NB4 (cell line): ENCODE measurements around the gene OSCAR.
"Not testable (repeated sequence)": the region's sequence is repeated elsewhere in the genome, so short reads cannot be mapped to it uniquely, and the experiment has no call there.

ENCODE experiments used
- DNase-seq: peaks from one replicate; pipeline ENCODE4 v3.0.0; 2010; ENCODE audit warnings: low read depth
- H3K4me3 ChIP-seq: one replicate; pipeline ENCODE4 v1.5.1; 2011; ENCODE audit warnings: mild to moderate bottlenecking, low read depth, low read length, moderate library complexity
- MYC ChIP-seq: IDR thresholded peaks from 2 replicates; pipeline ENCODE4 v1.6.1; 2011; ENCODE audit warnings: low read depth, low read length
- POLR2A ChIP-seq: IDR thresholded peaks from 2 replicates; pipeline ENCODE4 v1.6.1; 2011; ENCODE audit warnings: mild to moderate bottlenecking; ENCODE audit not compliant: insufficient read length; ENCODE audit errors: extremely low read depth
- TF ChIP-seq, protein P1 (sequence below): IDR thresholded peaks from one replicate; pipeline ENCODE4 v1.5.1; 2012; ENCODE audit warnings: low read depth, low read length
- TF ChIP-seq, protein P2 (sequence below): IDR thresholded peaks from 2 replicates; pipeline ENCODE4 v1.6.1; 2011; ENCODE audit warnings: low read depth, low read length

Gene OSCAR

DNA sequence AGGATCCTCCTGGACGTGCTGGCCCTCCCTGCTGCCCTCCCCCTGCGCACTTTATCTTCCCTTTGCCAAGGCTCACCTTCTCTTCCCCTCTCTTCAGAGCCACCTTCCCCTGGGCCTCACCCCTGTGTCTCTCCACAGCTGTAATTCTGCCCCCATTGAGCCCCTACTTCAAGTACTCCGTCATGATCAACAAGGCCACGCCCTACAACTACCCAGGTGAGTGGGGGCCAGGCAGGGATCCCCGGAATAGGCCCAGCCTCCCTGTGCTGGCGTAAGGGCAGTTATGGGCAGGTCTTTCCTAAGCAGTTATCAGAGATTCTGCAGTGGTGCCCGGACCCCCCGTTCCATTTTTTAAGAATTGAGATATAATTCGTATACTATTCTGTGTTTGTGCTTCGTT is 5.2 kb upstream of the OSCAR start:
- TF ChIP-seq POLR2A, result no peak
- TF ChIP-seq, protein P1, sequence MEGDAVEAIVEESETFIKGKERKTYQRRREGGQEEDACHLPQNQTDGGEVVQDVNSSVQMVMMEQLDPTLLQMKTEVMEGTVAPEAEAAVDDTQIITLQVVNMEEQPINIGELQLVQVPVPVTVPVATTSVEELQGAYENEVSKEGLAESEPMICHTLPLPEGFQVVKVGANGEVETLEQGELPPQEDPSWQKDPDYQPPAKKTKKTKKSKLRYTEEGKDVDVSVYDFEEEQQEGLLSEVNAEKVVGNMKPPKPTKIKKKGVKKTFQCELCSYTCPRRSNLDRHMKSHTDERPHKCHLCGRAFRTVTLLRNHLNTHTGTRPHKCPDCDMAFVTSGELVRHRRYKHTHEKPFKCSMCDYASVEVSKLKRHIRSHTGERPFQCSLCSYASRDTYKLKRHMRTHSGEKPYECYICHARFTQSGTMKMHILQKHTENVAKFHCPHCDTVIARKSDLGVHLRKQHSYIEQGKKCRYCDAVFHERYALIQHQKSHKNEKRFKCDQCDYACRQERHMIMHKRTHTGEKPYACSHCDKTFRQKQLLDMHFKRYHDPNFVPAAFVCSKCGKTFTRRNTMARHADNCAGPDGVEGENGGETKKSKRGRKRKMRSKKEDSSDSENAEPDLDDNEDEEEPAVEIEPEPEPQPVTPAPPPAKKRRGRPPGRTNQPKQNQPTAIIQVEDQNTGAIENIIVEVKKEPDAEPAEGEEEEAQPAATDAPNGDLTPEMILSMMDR, result no peak
- TF ChIP-seq, protein P2, sequence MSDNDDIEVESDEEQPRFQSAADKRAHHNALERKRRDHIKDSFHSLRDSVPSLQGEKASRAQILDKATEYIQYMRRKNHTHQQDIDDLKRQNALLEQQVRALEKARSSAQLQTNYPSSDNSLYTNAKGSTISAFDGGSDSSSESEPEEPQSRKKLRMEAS, result no peak
- TF ChIP-seq MYC, result no peak
- no peak for DNase-seq

DNA sequence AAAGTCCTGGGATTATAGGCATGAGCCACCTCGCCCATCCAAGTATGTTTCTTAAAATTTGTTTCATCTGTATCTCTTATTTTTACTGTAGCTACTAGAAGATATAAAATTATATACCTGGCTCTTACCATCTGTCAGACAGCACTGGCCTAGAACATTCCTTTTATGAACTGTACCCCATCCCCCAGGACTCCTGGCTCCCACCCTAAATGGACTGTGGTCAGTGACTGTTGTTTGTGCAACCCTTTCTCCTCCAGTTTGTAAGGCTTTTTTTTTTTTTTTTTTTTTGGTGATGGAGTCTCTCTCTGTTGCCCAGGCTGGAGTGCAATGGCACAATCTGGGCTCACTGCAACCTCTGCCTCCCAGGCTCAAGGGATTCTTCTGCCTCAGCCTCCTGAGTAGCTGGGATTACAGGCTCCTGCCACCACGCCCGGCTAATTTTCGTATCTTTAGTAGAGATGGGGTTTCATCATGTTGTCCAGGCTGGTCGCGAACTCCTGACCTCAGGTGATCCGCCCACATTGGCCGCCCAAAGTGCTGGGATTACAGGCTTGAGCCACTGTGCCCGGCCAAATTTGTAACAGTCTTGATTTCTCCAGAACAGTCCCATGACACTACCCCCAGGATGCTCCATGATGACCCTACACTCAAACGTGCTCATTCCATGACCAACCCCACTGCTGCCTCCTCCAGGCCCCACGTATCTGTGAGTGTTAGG is 4.6 kb upstream of the OSCAR start:
- no peak overlapping the region for H3K4me3 ChIP-seq
- DNase-seq, result no peak
- TF ChIP-seq, protein P1, result no peak

More for the DNA sequence above, 5.2 kb upstream of the OSCAR start:
- no peak overlapping the region for H3K4me3 ChIP-seq

DNA sequence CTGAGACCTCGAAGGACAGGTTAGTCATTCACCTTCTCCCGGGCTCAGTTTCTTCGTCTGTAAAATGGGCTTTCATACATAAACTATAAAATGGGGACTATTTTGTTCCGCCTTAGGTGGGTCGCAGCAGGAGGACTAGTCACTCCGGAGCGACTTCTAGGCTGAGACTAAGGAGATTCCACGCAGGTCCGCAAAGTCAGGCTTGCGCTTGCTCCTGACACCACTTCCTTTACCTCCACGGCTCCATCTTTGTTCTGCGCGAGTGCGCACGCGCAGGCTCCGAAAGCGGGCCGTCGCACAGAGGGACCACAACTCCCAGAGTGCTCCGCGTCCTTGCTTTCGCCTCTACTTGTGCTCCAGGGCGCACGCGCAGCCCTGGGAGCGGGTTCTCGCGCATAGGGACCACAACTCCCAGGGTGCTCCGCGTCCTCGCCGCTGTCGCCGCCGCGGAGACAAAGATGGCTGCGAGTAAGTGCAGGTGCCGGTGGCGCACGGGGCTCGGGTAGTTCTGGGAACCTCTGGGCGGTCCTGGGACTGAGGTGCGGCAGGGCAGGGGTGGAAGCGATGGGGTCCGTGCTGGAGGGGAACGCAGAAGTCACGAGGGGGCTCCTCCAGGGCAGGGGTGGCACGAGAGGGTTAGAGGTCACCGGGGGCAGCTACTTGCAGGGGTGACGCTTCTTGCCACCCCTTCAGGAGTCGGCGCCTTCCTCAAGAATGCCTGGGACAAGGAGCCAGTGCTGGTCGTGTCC is 2.0 kb upstream of the OSCAR start, which contains the start of gene NDUFA3:
Gene NDUFA3 (plus strand): TSS at position 435 of the 749 bp plus-strand sequence. CDS start 24 bp downstream, at position 459.
- TF ChIP-seq MYC (peak; percentile 39), POLR2A (peak; percentile 81)
- TF ChIP-seq, protein P1, result no peak
- TF ChIP-seq, protein P2, result peak; percentile 15
- peak; percentile 98 for DNase-seq
- H3K4me3 ChIP-seq, result peak within 1 kb of the TSS; percentile 83

DNA sequence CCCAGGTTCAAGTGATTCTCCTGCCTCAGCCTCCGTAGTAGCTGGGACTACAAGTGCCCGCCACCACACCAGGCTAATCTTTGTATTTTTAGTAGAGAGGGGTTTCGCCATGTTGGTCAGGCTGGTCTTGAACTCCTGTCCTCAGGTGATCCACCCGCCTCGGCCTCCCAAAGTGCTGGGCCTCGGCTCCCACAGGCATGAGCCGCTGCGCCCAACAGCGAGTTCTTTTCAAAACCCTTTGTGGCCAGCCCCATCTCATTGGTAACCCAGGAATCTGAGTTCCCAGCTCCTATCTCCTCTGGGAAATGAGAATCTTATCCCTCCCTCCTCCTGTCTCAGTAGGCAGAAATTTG is 724 bp downstream of the OSCAR start:
- not testable (repeated sequence) for DNase-seq

DNA sequence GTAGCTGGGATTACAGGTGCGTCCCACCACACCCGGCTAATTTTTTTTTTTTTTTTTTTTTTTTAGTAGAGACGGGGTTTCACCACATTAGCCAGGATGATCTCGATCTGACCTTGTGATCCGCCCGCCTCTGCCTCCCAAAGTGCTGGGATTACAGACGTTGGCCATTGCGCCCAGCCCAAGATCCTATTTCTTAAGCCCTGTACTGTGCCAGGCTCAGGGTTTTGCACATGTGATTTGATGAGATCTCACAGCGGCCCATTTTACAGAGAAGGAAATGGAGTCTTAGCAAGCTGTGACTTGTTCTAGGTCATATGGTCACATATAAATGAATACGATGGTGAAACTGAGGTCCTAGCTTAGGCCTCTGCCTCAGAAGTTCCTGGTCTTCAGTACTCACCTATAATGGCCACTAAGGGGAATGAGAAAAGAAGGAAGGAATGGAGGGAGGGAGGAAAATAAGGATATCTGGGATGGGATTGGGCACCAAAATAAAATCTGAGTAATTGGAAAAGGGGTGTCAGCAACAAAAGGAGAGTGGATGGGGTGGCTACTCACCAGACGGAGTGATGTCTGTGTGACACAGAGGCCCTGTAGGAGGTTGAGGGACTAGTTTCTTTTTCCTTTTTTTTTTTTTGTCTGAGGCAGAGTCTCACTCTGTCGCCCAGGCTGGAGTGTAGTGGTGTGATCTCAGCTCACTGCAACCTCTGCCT is 1.3 kb downstream of the OSCAR start:
- DNase-seq, result no peak
- H3K4me3 ChIP-seq, result no peak overlapping the region
- TF ChIP-seq POLR2A (no peak), MYC (no peak)
- TF ChIP-seq, protein P1, result no peak
- TF ChIP-seq, protein P2, result no peak

More for the DNA sequence above, 724 bp downstream of the OSCAR start:
- H3K4me3 ChIP-seq, result peak overlapping the region; percentile 60

DNA sequence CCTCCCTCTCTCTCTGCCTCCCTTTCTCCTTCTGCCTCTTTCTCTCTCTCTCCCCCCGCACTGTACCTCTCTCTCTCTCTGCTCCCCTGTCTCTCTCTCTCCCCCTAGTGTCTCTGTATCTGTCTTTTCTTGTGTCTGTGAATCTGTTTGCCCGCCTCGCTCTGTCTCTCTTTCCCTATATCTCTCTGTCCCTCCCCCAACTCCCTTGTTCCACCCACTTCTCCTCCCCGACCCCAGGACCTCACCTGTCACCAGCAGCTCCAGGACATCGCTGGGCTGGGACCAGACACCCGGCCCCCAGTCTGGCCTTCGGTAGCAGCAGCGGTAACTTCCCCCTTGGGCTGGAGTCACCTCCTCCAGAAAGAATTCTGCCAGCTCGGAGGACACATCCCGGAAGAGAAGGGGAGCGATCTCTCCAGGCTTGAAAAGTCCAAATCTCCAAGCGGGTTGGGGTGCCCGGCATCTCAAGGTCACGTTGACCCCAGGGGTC is 3.9 kb downstream of the OSCAR start:
- no peak for DNase-seq

DNA sequence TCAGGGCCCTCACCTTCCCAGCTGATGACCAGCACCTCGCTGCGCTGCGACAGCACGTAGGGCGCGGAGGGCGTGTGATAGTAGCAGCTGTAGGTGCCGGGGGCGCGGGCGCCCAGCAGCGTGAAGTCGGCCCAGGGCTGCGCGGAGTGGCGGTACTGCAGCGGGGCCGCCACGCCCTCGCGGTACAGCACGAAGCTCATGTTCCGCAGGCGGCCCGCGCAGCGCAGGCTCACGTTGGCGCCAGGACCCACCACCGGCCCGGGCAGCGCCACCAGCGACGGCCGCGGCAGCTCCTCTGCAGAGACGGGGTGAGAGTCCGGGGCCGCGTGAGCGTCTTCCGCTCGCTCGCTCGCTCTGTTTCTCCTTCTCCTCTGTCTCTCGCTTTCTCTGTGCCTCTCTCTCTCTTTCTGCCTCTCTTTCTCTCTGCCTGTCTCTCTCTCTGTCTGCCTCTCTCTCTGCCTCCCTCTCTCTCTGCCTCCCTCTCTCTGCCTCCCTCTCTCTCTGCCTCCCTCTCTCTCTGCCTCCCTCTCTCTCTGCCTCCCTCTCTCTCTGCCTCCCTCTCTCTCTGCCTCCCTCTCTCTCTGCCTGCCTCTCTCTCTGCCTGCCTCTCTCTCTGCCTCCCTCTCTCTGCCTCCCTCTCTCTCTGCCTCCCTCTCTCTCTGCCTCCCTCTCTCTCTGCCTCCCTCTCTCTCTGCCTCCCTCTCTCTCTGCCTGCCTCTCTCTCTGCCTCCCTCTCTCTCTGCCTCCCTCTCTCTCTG is 4.6 kb downstream of the OSCAR start:
- not testable (repeated sequence) for H3K4me3 ChIP-seq, DNase-seq

More for the DNA sequence above, 3.9 kb downstream of the OSCAR start:
- no peak overlapping the region for H3K4me3 ChIP-seq
- TF ChIP-seq POLR2A (no peak), MYC (no peak)
- TF ChIP-seq, protein P1, result no peak
- TF ChIP-seq, protein P2, result no peak
